ENCODE data around the gene TMC2.

TMC2 gene

GRCh38 chr20:2624190-2624589 lies 87.8 kb downstream of the TMC2 start:
- Mint-ChIP-seq H3K36me3 (ENCODE audit: low read depth) (no peaks in the 10 kb centered on the region), H3K27ac (no peak overlapping the region), H3K4me3 (no peak overlapping the region), H3K9me3 (peaks cover 33% of the 10 kb centered on the region), H3K27me3 (ENCODE audit: low read depth, poor library complexity) (peaks cover 51% of the 10 kb centered on the region), H3K4me1 (no peaks in the 10 kb centered on the region)
- DNase-seq, result no peak
- no peak for TF ChIP-seq CTCF (IDR thresholded peaks at IDR 0.05)

GRCh38 chr20:2625062-2625461 lies 88.7 kb downstream of the TMC2 start:
- no peak overlapping the region for H3K4me3 Mint-ChIP-seq
- no peak overlapping the region for H3K27ac Mint-ChIP-seq
- DNase-seq, result no peak
- peaks cover 50% of the 10 kb centered on the region for H3K27me3 Mint-ChIP-seq (ENCODE audit: low read depth, poor library complexity)
- no peak for TF ChIP-seq CTCF (IDR thresholded peaks at IDR 0.05)
- H3K9me3 Mint-ChIP-seq, result peaks cover 28% of the 10 kb centered on the region
- H3K36me3 Mint-ChIP-seq (ENCODE audit: low read depth), result no peaks in the 10 kb centered on the region
- no peaks in the 10 kb centered on the region for H3K4me1 Mint-ChIP-seq

- H3K4me3 Mint-ChIP-seq, result no peak overlapping the region
- DNase-seq, result no peak
- no peaks in the 10 kb centered on the region for H3K36me3 Mint-ChIP-seq (ENCODE audit: low read depth)
- H3K9me3 Mint-ChIP-seq, result peaks cover 29% of the 10 kb centered on the region
- TF ChIP-seq CTCF (IDR thresholded peaks at IDR 0.05), result no peak
- H3K27ac Mint-ChIP-seq, result no peak overlapping the region
- no peaks in the 10 kb centered on the region for H3K4me1 Mint-ChIP-seq
- H3K27me3 Mint-ChIP-seq (ENCODE audit: low read depth, poor library complexity), result peaks cover 51% of the 10 kb centered on the region
These were observed 90.6 kb downstream of the TMC2 start for GRCh38 chr20:2626853-2627541.

- H3K4me1 Mint-ChIP-seq, result no peaks in the 10 kb centered on the region
- no peaks in the 10 kb centered on the region for H3K36me3 Mint-ChIP-seq (ENCODE audit: low read depth)
- H3K27me3 Mint-ChIP-seq (ENCODE audit: low read depth, poor library complexity), result peaks cover 68% of the 10 kb centered on the region
- H3K9me3 Mint-ChIP-seq, result peaks cover 22% of the 10 kb centered on the region
- DNase-seq, result no peak
- no peak overlapping the region for H3K4me3 Mint-ChIP-seq
- no peak overlapping the region for H3K27ac Mint-ChIP-seq
- no peak for TF ChIP-seq CTCF (IDR thresholded peaks at IDR 0.05)
These were observed 94.9 kb downstream of the TMC2 start for GRCh38 chr20:2631228-2631627.

- Mint-ChIP-seq H3K27me3 (ENCODE audit: low read depth, poor library complexity) (peaks cover 69% of the 10 kb centered on the region), H3K36me3 (ENCODE audit: low read depth) (no peaks in the 10 kb centered on the region)
- no peak for TF ChIP-seq CTCF (IDR thresholded peaks at IDR 0.05)
These were observed 97.0 kb downstream of the TMC2 start for GRCh38 chr20:2633381-2633780.

GRCh38 chr20:2637246-2637645 lies 100.9 kb downstream of the TMC2 start:
- no peaks in the 10 kb centered on the region for H3K36me3 Mint-ChIP-seq (ENCODE audit: low read depth)
- no peak overlapping the region for H3K4me3 Mint-ChIP-seq
- TF ChIP-seq CTCF (IDR thresholded peaks at IDR 0.05), result no peak
- no peaks in the 10 kb centered on the region for H3K4me1 Mint-ChIP-seq
- H3K27me3 Mint-ChIP-seq (ENCODE audit: low read depth, poor library complexity), result peaks cover 51% of the 10 kb centered on the region
- H3K27ac Mint-ChIP-seq, result no peak overlapping the region
- DNase-seq, result no peak
- no peaks in the 10 kb centered on the region for H3K9me3 Mint-ChIP-seq

More at GRCh38 chr20:2633381-2633780, 97.0 kb downstream of the TMC2 start:
- peaks cover 14% of the 10 kb centered on the region for H3K9me3 Mint-ChIP-seq
- no peaks in the 10 kb centered on the region for H3K4me1 Mint-ChIP-seq
- H3K4me3 Mint-ChIP-seq, result no peak overlapping the region
- no peak overlapping the region for H3K27ac Mint-ChIP-seq
- DNase-seq, result no peak
